GM19023 (cell line): ENCODE data around the gene GLT8D1.

Source experiments
- ATAC-seq: cut with Tn5 transposase; IDR thresholded peaks from one replicate; pipeline ENCODE4 v1.9.1; 2021; ENCODE audit warnings: mild to moderate bottlenecking, moderate library complexity; ENCODE audit not compliant: unreplicated experiment

GLT8D1 gene

DNA sequence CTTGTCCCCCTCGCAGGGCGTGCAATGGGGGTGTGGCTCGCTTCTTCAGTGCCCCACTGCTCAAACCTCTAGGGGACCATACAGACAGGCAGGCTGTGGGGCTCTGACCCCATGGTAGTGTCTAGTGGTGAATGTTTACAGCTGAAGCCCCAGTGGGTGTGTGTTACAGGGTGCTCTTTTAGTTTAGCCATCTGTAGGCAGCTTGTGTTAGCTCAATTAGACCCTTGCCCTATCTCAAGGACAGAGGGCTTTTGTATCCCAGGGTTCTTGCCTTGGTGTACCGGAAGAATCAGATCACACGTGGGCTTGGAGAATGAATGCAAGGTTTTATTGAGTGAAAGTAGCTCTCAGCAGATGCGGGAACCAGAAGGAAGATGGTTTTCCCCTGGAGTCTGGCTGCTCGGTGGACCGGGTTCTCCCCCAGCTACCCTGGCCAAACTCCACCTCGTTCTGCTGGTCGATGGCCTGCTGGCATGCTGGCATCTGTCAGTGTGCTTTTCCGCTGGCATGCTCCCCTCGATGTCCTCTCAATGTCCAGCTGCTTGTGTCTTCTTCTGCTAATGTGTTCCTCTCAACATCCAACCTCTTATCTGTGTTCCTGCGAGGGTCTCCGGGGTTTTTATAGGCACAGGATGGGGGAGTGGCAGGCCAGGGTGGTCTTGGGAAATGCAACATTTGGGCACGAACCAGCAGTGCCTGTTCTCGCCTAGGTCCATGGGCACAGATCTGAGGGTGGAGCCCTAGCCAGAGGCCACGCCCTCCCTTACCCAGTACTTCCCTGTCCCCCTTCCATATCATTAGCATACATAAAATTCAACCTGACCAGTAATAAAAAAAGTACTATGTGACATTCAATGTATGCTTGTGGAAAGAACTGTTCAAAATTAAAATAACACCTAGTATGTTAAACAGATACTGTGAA, 7.0 kb upstream of the GLT8D1 start:
- ATAC-seq: no peak

DNA sequence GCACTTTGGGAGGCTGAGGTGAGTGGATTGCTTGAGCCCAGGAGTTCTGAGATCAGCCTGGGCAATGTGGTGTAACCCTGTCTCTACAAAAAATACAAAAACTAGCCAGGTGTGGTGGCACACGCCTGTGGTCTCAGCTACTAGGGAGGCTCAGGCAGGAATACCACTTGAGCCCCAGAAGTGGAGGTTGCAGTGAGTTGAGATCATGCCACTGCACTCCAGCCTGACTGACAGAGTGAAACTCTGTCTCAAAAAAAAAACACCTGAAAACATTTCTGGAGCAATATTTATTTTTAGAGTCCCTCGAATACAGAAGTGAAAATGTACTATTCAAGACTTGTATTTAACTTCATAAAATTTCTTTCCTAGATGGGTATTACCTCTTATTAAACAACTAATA, 4.9 kb upstream of the GLT8D1 start:
- ATAC-seq: no peak

DNA sequence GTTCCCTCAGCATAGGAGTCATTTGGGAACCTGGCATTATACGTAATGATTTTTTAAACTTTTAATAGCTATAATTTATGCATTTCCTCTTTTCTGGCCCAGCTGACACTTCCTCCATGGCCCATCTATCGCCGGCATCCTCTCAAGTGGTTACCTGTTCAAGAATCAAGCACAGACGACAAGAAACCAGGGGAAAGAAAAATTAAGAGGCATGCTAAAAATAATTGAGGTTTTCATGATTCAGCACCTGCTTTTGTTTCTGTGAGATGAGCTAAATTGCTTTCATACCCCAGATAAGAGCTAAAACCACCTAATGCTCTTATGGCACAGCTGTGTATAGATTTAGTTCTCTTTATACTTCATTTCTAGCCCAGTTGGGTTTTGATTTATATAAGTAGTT, 2.0 kb upstream of the GLT8D1 start:
- ATAC-seq: no peak

DNA sequence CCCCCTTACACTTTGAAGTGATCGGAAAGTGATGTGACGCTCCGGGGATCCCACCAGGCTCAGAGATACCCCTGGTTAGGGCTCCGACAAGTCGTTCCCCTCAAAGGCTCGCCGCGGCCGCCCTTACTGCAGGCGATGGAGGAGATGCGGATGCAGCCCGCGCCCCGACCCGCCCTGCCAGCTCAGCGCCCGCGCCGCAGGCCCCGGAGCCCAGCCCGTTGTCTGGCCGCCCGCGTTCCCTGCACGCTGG, 228 bp downstream of the GLT8D1 start:
- no peak for ATAC-seq

DNA sequence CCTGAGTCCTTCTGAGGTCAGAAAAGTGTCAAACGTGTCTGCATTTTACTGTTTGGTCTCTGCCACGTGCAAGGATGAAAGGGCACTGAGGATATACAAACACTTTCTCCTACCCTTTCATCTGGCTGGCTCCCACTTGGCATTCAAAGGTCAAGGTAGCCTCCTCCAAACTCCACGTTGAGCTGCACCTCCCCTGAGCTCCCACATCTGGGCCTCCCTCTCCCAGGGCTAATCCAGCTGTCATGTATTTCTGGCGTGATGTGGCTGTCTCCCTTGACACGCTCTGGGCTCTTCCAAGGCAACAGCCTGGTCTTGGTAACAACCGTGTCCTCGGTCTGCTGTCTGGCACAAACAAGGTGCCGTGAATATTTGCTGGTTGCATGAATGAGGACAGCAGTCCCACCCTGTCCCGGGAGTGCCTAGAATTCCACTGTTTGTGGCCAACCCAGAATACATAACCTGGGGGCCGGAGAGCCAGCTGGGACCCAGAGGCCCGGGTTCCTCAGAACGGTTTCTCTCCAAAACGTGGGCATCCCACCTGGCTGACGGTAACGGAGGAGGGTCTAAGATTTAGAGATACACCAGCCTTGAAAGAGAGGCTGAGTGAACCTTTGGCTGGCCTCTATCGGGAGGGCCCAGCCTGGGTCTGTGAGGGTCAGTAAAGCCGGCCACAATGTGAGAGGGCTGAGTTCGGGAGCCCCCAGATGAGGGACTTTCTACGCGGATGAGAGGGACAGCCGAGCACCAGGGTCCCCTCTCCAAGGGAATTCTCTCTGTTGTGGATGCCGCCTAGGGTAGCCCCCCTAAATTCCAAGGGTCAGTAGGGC, 767 bp downstream of the GLT8D1 start:
- ATAC-seq: peak; percentile 3

DNA sequence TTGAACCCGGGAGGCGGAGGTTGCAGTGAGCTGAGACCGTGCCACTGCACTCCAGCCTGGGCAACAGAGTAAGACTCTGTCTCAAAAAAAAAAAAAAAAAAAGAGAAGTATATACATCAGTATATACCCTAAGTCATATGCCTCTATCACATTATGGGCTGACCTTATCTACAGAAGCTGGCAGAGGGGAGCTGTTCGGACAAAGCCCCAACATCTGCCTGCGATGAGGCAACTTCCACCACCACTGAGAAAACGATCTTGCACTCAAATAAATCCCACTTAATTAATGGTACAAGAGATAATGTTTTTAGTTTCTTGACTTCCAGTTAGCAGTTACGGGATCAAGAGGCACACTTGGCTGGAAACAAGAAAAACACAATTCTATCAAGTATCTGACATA, 2.2 kb downstream of the GLT8D1 start:
- ATAC-seq: no peak

DNA sequence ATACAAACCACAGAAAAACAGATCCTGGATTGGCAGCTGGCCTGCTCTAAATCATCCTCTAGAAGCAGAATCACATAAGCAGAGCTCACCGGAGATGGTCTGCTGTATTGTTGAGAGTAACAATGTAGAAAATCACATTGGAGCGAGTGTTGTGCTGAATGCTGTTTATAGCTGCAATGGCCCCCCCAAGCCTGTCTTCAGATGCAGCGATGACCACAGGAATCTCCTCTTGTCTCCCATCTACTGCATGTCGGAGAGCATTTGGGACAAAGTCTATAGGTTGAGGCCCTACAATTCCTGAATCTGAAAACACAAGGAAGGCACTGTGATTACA, 8.0 kb downstream of the GLT8D1 start:
- ATAC-seq: no peak

DNA sequence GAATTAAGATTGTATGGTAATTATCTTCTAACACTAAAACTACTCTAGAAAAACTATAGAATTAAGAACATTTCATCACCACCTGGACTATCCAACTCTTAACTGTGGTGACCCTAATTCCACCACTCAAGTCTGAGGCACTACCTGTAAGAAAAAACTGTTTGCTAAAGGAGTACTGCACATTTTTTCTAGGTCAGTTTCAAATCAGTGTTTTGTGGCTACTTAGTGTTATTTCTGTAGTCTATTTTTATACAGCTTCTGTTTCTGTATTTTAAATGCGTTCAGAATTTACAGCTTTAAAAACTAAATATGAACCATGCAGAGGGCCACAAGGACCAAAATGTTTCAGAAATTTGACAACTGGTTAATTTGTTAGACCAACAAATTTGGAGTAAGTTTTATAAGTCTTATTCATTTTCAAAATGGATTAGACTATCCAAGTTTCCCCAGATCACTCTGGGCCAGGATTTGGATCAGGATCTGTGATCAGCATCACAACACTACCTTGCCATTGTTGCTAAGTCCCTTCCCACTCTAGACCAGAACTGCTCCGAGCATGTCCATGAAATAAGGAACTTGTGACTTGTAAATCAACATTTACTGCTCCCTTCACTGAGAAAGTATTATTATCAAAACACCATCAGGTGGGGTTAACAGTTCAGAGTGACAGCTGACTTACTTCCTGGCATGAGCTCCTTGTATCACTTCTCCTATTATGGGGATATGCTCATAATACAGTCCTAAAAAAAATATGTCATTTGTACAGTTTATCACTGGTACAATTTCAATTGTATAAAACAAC, 8.6 kb downstream of the GLT8D1 start:
- ATAC-seq: no peak

DNA sequence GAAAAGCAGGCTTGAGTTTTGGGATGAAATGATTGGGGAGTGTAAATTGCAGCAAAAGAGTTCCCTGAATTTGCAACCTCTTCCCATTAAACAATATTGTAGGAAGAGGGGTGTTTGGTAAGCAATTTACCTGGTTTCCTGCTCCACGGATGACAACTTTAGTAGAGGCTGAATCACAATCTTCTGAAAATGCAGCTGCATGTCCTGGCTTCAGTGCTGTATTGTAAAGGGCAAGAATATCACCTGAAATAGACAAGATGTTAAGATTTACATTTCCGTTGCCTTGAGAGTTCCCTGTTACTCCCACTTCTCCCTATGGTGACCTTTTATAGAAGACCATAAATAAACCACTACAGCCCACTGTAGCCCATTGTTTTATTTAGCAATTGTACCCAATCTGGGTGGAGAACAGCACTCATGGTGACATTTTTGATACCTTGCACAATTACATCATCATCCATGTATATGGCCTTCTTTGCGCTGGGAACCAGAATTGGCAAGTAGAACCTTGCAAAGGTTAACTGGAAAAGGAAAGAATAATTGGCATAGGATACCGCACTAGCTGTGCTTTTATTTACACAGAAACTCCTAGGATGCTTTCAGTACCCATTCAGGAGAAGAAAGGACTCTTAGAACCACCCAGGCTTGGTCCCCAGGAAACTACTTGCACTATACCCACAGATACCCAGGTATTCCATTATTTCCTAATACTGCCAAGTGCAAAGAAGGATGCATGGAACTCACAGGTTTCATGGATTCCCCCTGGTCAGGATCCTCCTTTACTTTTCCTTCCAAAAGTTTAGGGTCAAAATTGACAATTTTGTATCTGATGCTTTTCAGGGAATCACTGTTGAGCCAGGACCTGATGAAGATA, 9.6 kb downstream of the GLT8D1 start:
- ATAC-seq: no peak

DNA sequence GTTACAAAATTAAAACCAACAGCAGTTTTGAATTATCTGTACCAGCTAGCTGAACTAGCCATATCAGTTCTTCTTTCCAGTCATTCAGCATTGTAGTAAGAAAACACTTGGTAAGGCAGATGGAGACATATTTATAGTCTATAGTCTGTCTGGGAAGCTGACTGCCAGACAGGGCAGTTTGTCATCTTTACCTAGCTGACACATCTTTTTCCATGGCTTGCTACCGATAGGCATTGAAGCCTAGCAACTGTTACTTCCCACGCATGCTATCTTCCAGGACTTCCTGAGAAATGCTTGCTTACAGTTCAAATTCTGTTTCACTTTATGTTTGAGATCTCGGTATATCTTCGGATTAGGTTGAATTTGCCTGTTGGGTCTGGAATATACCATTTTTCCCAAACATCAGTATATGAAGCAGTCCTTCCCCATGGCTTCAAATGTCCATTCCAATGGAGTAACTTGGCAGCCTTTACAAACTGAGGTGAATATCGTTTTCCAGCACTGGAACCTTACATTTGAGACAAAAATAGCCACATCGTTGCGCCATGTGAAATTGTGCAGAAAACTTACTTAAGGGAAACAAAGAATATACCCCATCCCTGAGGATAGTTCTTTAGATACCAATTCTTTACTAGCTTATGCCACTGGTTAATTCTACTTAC, 10.9 kb downstream of the GLT8D1 start:
- no peak for ATAC-seq

DNA sequence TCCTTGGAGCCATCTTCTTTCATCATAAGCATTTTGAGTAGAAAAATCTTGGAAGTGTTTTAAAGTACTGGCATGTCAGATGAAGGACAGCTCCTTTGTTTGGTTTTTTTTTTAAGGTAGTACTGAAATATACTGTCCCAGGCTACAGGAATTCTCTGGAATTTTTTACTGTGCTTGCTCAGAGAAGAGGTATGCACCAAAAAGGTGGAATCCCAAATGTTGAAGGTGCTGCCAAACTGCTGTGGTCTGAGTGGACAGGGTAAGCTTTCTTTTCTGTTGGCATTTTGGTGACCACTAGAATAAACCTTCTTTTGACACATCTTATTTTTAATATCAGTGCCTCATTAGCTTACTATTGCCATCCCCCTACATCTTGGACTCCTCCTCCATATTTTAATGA, 12.5 kb downstream of the GLT8D1 start:
- ATAC-seq: no peak

DNA sequence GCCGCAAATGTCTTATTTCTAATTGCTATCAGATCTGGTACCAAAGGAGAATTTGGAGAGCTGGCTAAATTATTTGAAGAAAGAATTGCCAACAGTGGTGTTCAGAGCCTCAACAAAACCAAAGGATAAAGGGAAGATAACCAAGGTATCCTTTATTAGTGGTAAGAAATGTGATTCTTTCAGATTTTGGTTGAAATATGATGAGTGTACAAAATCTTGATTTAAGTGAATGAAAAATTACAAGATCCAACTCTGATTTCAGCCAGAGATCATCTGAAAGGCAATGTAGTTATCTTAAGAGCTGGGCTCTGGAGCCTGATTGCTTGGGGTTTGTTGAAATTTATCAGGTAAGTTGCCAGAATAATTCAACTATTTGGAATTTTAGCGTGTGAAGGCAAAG, 15.0 kb downstream of the GLT8D1 start:
- no peak for ATAC-seq

DNA sequence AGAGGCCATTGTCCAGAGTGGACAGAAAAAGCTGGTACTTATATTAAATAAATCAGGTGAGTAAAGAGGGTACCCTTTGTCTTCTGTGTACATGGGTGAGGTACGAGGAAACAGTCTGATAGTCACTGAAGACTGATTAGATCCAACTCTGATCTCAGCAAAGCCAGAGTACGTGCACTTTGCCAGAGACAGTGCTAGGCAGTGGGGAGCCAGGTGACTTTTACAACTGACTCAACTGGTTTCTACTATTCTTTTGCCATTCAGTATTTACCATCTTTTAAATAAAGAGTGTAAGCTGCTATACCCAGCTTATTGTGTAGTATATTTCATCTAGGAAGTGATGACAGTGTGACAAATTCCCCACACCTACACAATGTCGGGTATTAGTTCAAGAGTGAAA, 16.4 kb downstream of the GLT8D1 start:
- ATAC-seq: no peak

DNA sequence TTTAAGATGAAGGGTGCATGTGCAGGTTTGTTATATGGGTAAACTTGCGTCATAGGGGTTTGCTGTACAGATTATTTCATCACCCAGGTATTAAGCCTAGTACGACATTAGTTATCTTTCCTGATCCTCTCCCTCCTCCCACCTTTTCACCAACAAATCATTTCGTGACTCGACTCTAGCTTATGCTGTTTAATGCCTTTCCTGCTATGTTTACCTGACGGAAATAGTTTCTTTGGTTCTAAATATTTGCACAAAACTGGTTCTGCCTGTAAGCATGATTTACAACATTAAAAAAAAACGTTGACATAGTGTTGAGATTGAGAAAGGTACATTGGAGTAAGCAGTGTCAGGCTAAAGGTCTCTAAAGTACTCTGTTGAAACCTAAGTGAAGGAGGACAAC, 17.3 kb downstream of the GLT8D1 start:
- ATAC-seq: no peak

DNA sequence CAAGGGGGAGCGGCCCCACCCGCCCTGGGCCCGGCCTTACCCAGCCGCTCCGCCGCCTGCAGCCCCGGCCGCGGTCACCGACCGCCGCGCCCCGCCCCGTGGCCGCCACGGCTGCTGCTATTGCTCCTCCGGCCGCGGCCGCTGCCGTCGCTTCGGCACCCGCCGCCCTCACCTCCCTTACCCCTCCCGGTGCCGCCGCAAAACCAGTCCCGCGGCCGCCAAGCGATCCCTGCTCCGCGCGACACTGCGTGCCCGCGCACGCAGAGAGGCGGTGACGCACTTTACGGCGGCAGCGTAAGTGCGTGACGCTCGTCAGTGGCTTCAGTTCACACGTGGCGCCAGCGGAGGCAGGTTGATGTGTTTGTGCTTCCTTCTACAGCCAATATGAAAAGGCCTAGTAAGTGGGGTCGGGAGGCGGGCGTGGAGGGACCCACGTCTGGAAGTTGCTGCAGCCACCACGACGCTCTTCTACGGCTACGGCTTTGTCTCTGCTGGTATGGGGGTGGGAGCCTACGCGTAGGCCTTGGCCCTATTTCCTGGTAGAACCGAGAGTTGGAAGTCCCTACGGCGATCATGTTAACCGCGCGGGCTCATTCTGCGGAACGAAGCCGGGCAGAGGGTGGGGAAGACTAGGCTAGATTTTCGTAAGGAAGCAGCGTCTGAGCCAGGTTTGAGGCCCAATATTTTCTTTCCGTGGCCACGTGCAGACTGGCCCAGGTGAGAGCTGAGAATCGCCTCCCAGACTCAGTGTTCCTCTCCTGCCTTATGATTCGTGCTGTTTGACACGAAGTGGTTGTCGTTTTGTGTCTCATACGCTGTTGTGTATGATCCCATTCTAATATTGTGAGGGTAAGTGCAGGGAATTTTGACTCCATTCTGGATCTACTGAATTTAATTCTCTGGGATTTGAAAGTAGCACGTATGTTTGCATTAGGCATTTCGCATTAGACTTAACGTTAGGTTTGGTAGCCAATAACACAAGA, 19.6 kb downstream of the GLT8D1 start, which contains the start of the genes GNL3 and PBRM1:
GNL3 (plus strand) TSS at position 324 of the 983 bp plus-strand sequence; CDS start at position 385, 61 bp downstream.
PBRM1 (minus strand) TSS at position 205 of the 983 bp plus-strand sequence.
- peak; percentile 70 for ATAC-seq

DNA sequence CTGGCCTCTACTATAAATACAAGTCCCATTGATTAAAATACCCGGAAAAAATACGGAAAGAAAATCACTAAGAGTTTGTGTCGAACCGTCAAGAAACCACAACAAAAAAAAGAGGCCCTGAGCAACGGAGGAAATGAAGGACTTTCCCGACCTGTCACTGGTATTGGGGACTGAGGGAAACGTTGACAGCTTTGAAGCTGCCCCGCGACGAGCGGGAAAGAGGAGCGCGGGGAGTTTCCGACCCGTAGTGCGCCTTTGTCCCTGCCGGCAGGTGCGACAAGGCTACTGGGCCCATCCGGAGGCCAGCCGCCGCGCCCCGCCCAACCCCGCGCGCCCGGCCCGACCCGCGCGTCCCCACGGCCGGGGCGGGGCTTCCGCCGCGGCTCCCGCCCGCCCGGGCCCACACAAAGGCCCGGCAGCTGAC, 20.3 kb downstream of the GLT8D1 start:
- peak; percentile 82 for ATAC-seq

DNA sequence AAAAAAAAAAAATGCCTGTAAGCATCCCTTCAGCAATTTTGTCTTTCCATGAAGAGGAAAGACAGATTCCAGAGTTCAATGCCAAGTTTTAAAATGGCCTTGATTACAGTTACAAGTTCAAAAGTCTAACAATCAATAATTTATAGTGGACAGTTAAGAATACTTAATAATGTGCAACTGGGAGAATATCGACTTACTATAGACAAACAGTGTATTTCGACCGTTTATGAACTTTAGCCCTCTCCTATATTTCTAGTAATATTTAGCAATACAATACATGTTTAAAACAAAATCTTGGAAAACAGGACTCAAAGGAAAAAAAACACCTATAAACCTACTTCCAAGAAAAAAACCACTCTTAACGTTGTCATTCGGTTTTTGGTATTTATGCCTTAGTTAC, 21.4 kb downstream of the GLT8D1 start:
- no peak for ATAC-seq

DNA sequence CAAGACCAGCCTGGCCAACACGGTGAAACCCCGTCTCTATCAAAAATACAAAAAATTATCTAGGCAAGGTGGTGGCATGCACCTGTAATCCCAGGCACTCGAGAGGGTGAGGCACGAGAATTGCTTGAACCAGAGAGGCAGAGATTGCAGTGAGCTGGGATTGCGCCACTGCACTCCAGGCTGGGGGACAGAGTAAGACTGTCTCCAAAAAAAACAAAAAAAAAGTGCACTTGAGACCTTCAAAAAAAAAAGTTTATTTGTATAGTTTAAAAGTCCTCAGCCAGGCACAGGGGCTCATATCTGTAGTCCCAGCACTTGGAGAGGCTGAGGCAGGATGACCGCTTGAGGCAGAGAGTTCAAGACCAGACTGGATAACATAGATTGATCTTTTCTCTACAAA, 22.0 kb downstream of the GLT8D1 start:
- ATAC-seq: no peak

DNA sequence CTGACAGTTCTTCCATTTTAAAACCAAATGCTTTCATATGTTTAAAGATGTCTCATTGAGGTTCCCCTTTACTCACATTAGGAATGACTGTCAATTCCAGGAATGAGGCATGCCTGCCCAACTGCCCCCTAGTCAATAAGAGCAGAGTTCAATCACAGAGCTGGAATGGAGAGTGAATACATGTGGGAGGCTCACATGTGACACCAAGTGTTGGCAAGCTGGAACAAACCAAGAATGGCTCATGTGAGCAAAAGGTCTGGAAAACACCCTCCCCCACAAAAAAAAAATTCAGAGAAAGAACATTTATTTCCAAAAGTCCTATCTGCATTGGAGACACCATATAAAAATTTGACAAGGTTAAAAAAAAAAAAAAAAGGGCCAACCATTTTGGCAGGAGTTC, 23.6 kb downstream of the GLT8D1 start:
- no peak for ATAC-seq
